HepG2 (cell line): Measurements from ENCODE around the gene WNT1. TPM values are rescaled to one million over a fixed set of nuclear protein-coding genes. Genes with fewer than 3 reads are reported as not detected.
A peak's percentile ranks its signal among the peaks of the same experiment; 100 is the strongest.

Source experiments
- ATAC-seq: fragments of 200-7000 bp; cut with Tn5 transposase; 3 replicates; pipeline ENCODE4 v1.9.1; 2020; ENCODE audit warnings: mild to moderate bottlenecking, moderate library complexity
- BruUV-seq: library from RNA; stranded (reverse); fragments of 400-500 nt; replicated peaks from 2 replicates; lab custom pipeline; 2021; lab: Mats Ljungman, UMichigan
- CTCF ChIA-PET: fragments of 300-600 bp; formaldehyde crosslinking; extraction: SDS; loops from one replicate; lab custom pipeline; 2021; ENCODE audit warnings: low total read pairs, inconsistent platforms, low intra/inter-chr PET ratio; lab: Yijun Ruan, JAX
- POLR2A ChIA-PET: fragments of 350-600 bp; sonication (Branson Sonifier 250); formaldehyde crosslinking; loops from one replicate; lab custom pipeline; 2020; ENCODE audit warnings: antibody characterized with exemption, inconsistent platforms; lab: Yijun Ruan, JAX
- DNase-seq: peaks from one replicate; pipeline ENCODE4 v3.0.0-alpha.2; 2015; ENCODE audit warnings: low spot score
- FAIRE-seq: peaks from 3 replicates; lab custom pipeline; 2011; peaks lifted over from hg19 to GRCh38; lab: Jason Lieb, UNC
- H2AFZ ChIP-seq: one replicate; pipeline ENCODE4 v1.6.1; 2011; ENCODE audit warnings: low read length, inconsistent platforms
- H3K27ac ChIP-seq: fragments of 300-600 bp; 3 replicates; pipeline ENCODE4 v1.8.0; 2011; ENCODE audit warnings: mixed run types, mild to moderate bottlenecking, mixed read lengths, low read length, inconsistent platforms; ENCODE audit not compliant: insufficient read depth; ENCODE audit errors: extremely low read length
- H3K27me3 ChIP-seq, 2 experiments: fragments of 200-600 bp in 1 of 2; 2 replicates in 1 of 2; 3 replicates in 1 of 2; pipeline versions ENCODE4 v1.6.0 to v1.8.0; 2011; ENCODE audit warnings: low read length in 2 of 2, mild to moderate bottlenecking in 2 of 2, moderate library complexity in 2 of 2, inconsistent platforms in 1 of 2; ENCODE audit not compliant: insufficient read depth in 2 of 2, control insufficient read depth in 1 of 2
- H3K36me3 ChIP-seq, 2 experiments: fragments of 200-600 bp in 1 of 2; replicated peaks in 1 of 2; 2 replicates in 1 of 2; 3 replicates in 1 of 2; pipeline versions ENCODE4 v1.5.1 to v1.8.0; 2011; ENCODE audit warnings: low read length in 2 of 2, inconsistent platforms in 1 of 2; ENCODE audit not compliant: insufficient read depth in 2 of 2, control insufficient read depth in 1 of 2
- H3K4me1 ChIP-seq: 2 replicates; pipeline ENCODE4 v1.5.1; 2012; ENCODE audit warnings: low read length, inconsistent platforms; ENCODE audit not compliant: insufficient read depth
- H3K4me2 ChIP-seq: 2 replicates; pipeline ENCODE4 v1.6.0; 2011; ENCODE audit warnings: low read depth, low read length, inconsistent platforms
- H3K4me3 ChIP-seq, 3 experiments: fragments of 200-600 bp in 1 of 3; sonication (generic), shearing (Covaris generic) in 1 of 3; replicated peaks in 1 of 3; 2 replicates each; pipeline ENCODE4 v1.5.1; 2011 to 2016; ENCODE audit warnings: low read length in 3 of 3, inconsistent platforms in 2 of 3, low read depth in 2 of 3, mild to moderate bottlenecking in 2 of 3, control low read depth in 1 of 3, mixed read lengths in 1 of 3; ENCODE audit not compliant: insufficient read depth in 1 of 3
- H3K79me2 ChIP-seq: one replicate; pipeline ENCODE4 v1.6.1; 2011; ENCODE audit warnings: low read length, inconsistent platforms; ENCODE audit not compliant: insufficient read depth
- H3K9ac ChIP-seq: 2 replicates; pipeline ENCODE4 v1.6.0; 2011; ENCODE audit warnings: mild to moderate bottlenecking, low read depth, low read length, inconsistent platforms; ENCODE audit not compliant: insufficient read depth
- H3K9me3 ChIP-seq: 2 replicates; pipeline ENCODE4 v1.5.1; 2012; ENCODE audit warnings: mild to moderate bottlenecking, low read length
- H4K20me1 ChIP-seq: 2 replicates; pipeline ENCODE4 v1.6.0; 2011; ENCODE audit warnings: inconsistent platforms, mild to moderate bottlenecking, low read length, moderate library complexity; ENCODE audit not compliant: insufficient read depth
- HNRNPH1 ChIP-seq: fragments of 200-400 bp; formaldehyde crosslinking; optimal IDR thresholded peaks from 2 replicates; pipeline ENCODE3; 2017; ENCODE audit warnings: mild to moderate bottlenecking, low read depth, low read length
- SATB2 ChIP-seq: sonication (generic); formaldehyde crosslinking; IDR thresholded peaks from 2 replicates; pipeline ENCODE4 v1.5.0; 2020; ENCODE audit warnings: missing genetic modification reagents
- ZNF296 ChIP-seq: sonication (generic); formaldehyde crosslinking; conservative IDR thresholded peaks from 2 replicates; pipeline ENCODE4 v1.5.0; 2020; ENCODE audit warnings: mild to moderate bottlenecking, missing genetic modification reagents
- ZNF496 ChIP-seq: sonication (generic); formaldehyde crosslinking; IDR thresholded peaks from 2 replicates; pipeline ENCODE4 v1.8.1; 2023; ENCODE audit warnings: mild to moderate bottlenecking, moderate library complexity, missing genetic modification reagents; ENCODE audit not compliant: insufficient replicate concordance
- ZNF777 ChIP-seq: sonication (generic); formaldehyde crosslinking; IDR thresholded peaks from 2 replicates; pipeline ENCODE4 v1.4.0; 2020; ENCODE audit warnings: missing genetic modification reagents
- WGBS: methylation state at CpG from one replicate; pipeline ENCODE4 v1.1.6; 2017; ENCODE audit warnings: low lambda C conversion rate; 5-methylcytosine and 5-hydroxymethylcytosine counted together
- in situ Hi-C: cut with HindIII; loops from 2 replicates; pipeline ENCODE4 v1.10.0; 2017; ENCODE audit warnings: low pct_unique_long_range_greater_than_20kb; ENCODE audit not compliant: extremely low pct_ligation_motif_present
- intact Hi-C: fragments of 100-400 bp; cut with micrococcal nuclease; formaldehyde crosslinking; loops from one replicate; pipeline ENCODE4 v1.10.0; 2022; ENCODE audit not compliant: unreplicated experiment
- polyA plus RNA-seq, 8 experiments: library from polyadenylated mRNA; depleted of rRNA in 3 of 8; stranded (reverse) in 7 of 8; unstranded in 1 of 8; fragments of >200 nt; fragmentation: Illumina TruSeq in 4 of 8; extraction: Trizol in 4 of 8; gene quantifications; 2 replicates each; pipeline versions ENCODE4 v1.2.1 to v1.2.3, GENCODE V29; 2011 to 2016; ENCODE audit warnings: low read depth in 4 of 8, missing spikeins in 1 of 8, mixed read lengths in 1 of 8; ENCODE audit not compliant: insufficient read depth in 1 of 8
- total RNA-seq, 5 experiments: library from RNA; depleted of rRNA; stranded (reverse); fragments of >200 nt; fragmentation: Illumina TruSeq; extraction: Trizol; gene quantifications; 2 replicates each; pipeline ENCODE4 v1.2.3, GENCODE V29; 2016; ENCODE audit warnings: low read depth in 1 of 5
- TF ChIP-seq, protein P1 (sequence below): sonication (generic); formaldehyde crosslinking; IDR thresholded peaks from 2 replicates; pipeline ENCODE4 v1.4.0; 2020; ENCODE audit warnings: missing genetic modification reagents, borderline replicate concordance
- TF ChIP-seq, protein P2 (sequence below): sonication (generic); formaldehyde crosslinking; IDR thresholded peaks from 2 replicates; pipeline ENCODE4 v1.5.0; 2020; ENCODE audit warnings: mild to moderate bottlenecking, missing genetic modification reagents
- TF ChIP-seq, protein P3 (sequence below): sonication (generic); formaldehyde crosslinking; IDR thresholded peaks from 2 replicates; pipeline ENCODE4 v1.4.0; 2020; ENCODE audit warnings: missing genetic modification reagents
- TF ChIP-seq, protein P4 (sequence below): sonication (generic); formaldehyde crosslinking; IDR thresholded peaks from 2 replicates; pipeline ENCODE4 v1.5.0; 2020; ENCODE audit warnings: mild to moderate bottlenecking, missing genetic modification reagents
- TF ChIP-seq, protein P5 (sequence below): sonication (generic); formaldehyde crosslinking; IDR thresholded peaks from 2 replicates; pipeline ENCODE4 v1.4.0; 2020; ENCODE audit warnings: missing genetic modification reagents
- TF ChIP-seq, protein P6 (sequence below): sonication (generic); formaldehyde crosslinking; IDR thresholded peaks from 2 replicates; pipeline ENCODE4 v1.4.0; 2020; ENCODE audit warnings: missing genetic modification reagents, low read depth, mild to moderate bottlenecking, borderline replicate concordance

Gene WNT1
- total and polyA plus RNA-seq, 2 of the 13 experiments (the other 11 are each of a cell fraction or from before 2014, with no cell fraction given), result not detected

DNA sequence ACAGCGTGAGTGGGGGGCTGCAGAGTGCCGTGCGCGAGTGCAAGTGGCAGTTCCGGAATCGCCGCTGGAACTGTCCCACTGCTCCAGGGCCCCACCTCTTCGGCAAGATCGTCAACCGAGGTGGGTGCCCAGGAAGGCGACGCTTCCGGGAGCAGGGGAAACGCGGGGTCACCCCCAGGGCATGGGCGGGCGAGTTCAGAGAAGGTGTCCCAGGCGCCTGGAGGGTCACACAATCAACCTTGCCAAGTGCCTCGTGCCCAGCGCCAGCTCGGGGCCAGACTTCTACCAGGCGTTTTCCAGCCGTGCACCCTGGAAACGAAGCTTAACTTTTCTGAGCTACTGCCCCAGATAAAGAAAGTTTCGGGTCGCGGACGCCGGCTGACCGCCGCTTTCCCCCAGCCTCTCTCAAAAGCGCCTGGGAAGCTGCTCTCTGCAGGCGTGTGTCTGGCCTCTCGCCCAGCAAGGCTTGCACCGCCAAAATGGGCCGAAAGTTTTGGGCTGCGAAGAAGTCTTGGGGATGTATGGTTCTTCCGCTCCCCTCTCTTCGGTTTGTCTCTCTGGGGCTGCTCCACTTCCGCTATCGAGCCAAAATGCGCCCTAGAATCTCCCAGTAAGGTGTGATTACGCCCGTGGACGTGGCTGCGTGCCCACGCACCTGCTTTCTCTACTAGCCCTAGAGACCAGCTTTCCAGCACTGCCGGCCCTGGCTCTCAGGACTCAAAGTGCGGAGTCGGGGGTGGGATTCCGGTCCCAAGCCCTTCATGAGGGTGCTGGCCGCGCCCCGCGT lies 1.7 kb downstream of the WNT1 start:
- no peak for DNase-seq
- ChIA-PET CTCF (interaction anchor here (1.2 kb wide), 2 partner anchors 15 to 16 kb away, joined by 3 to 4 read pairs; no protein-coding TSS in a partner anchor), POLR2A (interaction anchor here (1.3 kb wide), 1 partner anchor 18 kb away, joined by 3 read pairs; no protein-coding TSS in a partner anchor)
- no peak overlapping the region for H2AFZ ChIP-seq
- in situ Hi-C loops, result no loop called here
- H3K79me2 ChIP-seq, result no peaks in the 10 kb centered on the region
- intact Hi-C loops, result no loop called here
- no peak overlapping the region for H3K9ac ChIP-seq
- FAIRE-seq, result no peak
- H3K36me3 ChIP-seq, result no peaks in the 10 kb centered on the region
- peak overlapping the region; percentile 44 to 69 (median 51) for H3K4me3 ChIP-seq
- H3K27ac ChIP-seq, result no peak overlapping the region
- WGBS, result 16% methylated on average over 31 of the region's 55 CpGs
- H3K9me3 ChIP-seq, result no peaks in the 10 kb centered on the region
- peak overlapping the region; percentile 70 for H3K4me2 ChIP-seq
- peaks cover 44% of the 10 kb centered on the region for H3K4me1 ChIP-seq
- no peaks in the 10 kb centered on the region for H4K20me1 ChIP-seq
- peaks cover 27 to 75% of the 10 kb centered on the region in 2 experiments for H3K27me3 ChIP-seq
- ATAC-seq, result no peak; the same call in 2 of the 3 replicates
- BruUV-seq, result no TSS peak
- TF ChIP-seq ZNF496 (CRISPR knock-in tag), result no peak
- TF ChIP-seq ZNF777 (CRISPR knock-in tag), result no peak; the same call in 1 of the 2 replicates
- TF ChIP-seq, protein P1, sequence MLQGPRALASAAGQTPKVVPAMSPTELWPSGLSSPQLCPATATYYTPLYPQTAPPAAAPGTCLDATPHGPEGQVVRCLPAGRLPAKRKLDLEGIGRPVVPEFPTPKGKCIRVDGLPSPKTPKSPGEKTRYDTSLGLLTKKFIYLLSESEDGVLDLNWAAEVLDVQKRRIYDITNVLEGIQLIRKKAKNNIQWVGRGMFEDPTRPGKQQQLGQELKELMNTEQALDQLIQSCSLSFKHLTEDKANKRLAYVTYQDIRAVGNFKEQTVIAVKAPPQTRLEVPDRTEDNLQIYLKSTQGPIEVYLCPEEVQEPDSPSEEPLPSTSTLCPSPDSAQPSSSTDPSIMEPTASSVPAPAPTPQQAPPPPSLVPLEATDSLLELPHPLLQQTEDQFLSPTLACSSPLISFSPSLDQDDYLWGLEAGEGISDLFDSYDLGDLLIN (CRISPR knock-in tag), result no peak
- TF ChIP-seq, protein P2, sequence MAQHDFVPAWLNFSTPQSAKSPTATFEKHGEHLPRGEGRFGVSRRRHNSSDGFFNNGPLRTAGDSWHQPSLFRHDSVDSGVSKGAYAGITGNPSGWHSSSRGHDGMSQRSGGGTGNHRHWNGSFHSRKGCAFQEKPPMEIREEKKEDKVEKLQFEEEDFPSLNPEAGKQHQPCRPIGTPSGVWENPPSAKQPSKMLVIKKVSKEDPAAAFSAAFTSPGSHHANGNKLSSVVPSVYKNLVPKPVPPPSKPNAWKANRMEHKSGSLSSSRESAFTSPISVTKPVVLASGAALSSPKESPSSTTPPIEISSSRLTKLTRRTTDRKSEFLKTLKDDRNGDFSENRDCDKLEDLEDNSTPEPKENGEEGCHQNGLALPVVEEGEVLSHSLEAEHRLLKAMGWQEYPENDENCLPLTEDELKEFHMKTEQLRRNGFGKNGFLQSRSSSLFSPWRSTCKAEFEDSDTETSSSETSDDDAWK (CRISPR knock-in tag), result no peak
- TF ChIP-seq, protein P3, sequence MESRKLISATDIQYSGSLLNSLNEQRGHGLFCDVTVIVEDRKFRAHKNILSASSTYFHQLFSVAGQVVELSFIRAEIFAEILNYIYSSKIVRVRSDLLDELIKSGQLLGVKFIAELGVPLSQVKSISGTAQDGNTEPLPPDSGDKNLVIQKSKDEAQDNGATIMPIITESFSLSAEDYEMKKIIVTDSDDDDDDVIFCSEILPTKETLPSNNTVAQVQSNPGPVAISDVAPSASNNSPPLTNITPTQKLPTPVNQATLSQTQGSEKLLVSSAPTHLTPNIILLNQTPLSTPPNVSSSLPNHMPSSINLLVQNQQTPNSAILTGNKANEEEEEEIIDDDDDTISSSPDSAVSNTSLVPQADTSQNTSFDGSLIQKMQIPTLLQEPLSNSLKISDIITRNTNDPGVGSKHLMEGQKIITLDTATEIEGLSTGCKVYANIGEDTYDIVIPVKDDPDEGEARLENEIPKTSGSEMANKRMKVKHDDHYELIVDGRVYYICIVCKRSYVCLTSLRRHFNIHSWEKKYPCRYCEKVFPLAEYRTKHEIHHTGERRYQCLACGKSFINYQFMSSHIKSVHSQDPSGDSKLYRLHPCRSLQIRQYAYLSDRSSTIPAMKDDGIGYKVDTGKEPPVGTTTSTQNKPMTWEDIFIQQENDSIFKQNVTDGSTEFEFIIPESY (CRISPR knock-in tag), result no peak
- TF ChIP-seq, protein P4, sequence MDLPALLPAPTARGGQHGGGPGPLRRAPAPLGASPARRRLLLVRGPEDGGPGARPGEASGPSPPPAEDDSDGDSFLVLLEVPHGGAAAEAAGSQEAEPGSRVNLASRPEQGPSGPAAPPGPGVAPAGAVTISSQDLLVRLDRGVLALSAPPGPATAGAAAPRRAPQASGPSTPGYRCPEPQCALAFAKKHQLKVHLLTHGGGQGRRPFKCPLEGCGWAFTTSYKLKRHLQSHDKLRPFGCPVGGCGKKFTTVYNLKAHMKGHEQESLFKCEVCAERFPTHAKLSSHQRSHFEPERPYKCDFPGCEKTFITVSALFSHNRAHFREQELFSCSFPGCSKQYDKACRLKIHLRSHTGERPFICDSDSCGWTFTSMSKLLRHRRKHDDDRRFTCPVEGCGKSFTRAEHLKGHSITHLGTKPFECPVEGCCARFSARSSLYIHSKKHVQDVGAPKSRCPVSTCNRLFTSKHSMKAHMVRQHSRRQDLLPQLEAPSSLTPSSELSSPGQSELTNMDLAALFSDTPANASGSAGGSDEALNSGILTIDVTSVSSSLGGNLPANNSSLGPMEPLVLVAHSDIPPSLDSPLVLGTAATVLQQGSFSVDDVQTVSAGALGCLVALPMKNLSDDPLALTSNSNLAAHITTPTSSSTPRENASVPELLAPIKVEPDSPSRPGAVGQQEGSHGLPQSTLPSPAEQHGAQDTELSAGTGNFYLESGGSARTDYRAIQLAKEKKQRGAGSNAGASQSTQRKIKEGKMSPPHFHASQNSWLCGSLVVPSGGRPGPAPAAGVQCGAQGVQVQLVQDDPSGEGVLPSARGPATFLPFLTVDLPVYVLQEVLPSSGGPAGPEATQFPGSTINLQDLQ (CRISPR knock-in tag), result no peak
- TF ChIP-seq HNRNPH1, result no peak
- TF ChIP-seq SATB2 (CRISPR knock-in tag), result no peak
- TF ChIP-seq, protein P5, sequence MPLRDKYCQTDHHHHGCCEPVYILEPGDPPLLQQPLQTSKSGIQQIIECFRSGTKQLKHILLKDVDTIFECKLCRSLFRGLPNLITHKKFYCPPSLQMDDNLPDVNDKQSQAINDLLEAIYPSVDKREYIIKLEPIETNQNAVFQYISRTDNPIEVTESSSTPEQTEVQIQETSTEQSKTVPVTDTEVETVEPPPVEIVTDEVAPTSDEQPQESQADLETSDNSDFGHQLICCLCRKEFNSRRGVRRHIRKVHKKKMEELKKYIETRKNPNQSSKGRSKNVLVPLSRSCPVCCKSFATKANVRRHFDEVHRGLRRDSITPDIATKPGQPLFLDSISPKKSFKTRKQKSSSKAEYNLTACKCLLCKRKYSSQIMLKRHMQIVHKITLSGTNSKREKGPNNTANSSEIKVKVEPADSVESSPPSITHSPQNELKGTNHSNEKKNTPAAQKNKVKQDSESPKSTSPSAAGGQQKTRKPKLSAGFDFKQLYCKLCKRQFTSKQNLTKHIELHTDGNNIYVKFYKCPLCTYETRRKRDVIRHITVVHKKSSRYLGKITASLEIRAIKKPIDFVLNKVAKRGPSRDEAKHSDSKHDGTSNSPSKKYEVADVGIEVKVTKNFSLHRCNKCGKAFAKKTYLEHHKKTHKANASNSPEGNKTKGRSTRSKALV, result peak; percentile 68; the same call in 1 of the 2 replicates
- no peak for TF ChIP-seq ZNF296 (CRISPR knock-in tag)
- TF ChIP-seq, protein P6, sequence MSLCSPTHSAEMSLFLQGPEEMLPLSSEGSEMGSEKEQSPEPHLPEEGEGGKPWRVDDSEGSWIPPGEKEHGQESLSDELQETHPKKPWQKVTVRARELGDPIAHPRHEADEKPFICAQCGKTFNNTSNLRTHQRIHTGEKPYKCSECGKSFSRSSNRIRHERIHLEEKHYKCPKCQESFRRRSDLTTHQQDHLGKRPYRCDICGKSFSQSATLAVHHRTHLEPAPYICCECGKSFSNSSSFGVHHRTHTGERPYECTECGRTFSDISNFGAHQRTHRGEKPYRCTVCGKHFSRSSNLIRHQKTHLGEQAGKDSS, result no peak
